Measurements from ENCODE around the gene PSMD6. TPM values are rescaled to one million over a fixed set of nuclear protein-coding genes. Genes with fewer than 3 reads are reported as not detected.
A peak's percentile ranks its signal among the peaks of the same experiment; 100 is the strongest.

The PSMD6 gene
- total RNA-seq, 1 donor from 2014 or later: 124 TPM

DNA sequence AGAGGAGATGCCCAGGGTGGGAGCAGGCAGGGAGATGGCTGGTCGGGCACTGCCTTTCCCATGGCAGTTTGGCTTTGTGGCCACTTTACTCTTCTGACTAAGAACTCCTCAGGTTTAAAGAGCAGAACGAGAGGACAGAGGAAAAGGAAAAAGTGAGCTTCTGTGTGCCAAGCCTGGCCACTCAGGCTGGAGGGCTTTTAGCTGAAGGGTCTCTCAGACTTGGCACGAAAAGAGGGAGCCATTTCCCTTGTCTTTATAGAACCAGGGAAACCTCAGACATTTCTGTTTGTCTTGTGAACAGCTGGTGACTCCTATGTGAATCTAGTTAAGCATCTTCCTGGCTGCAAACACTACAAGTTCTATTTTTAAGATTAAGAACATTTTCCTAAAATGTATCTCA, 23.3 kb upstream of the PSMD6 start:
- DNase-seq (ENCODE audit: low read depth): no peak

DNA sequence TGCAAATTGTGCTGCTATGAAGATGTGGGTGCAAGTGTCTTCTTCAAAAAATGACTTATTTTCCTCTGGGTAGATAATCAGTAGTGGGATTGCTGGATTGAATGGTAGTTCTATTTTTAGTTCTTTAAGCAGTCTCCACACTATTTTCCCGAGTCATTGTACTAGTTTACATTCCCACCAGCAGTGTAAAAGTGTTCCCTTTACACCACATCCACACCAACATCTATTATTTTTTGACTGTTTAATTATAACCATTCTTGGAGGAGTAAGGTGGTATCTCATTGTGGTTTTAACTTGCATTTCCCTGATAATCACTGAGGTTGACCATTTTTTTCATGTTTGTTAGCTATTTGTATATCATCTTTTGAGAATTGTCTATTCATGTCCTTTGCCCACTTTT, 19.7 kb upstream of the PSMD6 start:
- DNase-seq (ENCODE audit: low read depth): no peak

DNA sequence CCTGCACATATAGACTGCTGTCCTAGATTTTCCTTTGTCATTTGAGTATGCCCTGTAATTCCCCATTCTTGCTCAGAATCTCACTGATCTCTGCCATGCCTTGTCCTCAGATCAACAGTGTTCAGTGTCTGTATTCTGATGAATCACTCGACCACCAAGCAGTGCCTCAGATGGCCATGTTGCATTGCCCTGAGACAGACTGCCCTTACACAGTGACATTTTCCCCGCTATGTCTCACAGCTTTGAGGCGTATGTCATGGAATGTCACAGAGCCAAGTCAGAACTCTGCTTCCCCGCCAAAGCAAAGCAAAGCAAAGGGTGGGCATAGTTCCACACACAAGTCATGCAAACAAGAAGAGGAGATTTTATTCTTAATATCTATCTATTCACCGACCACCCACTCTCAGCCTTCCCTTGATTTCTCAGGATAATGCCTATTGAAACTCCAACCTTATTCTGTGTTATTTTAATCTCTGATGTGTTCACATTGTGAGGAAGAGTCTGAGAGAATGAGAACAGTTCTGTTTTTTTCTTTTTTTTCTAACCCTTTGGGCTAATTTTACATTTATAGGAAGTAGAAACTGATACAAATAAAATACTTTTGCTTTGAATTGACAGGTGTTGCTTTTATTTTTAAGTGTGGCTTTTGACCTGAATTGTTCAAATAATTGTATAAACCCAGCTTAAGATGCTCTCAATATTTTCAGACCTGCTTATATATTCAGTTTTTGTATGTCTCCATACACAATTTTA, 16.9 kb upstream of the PSMD6 start:
- no peak for DNase-seq (ENCODE audit: low read depth)

DNA sequence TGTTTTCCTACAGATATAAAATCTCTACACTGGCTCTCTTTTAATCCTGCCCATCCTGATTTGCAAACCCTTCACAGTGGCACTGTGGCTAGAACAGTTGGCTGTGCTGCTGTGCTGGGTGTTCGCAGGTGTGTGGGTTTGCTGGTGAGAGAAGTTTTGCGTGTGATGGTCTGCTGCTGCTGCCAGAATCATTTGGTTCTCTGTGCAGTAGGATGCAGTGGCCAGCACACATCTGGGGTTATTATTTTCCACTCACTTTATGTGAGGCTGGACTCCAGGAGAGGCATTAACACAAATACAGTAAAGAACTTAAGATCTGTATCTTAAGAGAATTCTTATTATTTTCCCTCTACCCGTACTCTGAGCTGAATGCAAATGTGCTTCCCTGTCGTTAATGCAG, 16.0 kb upstream of the PSMD6 start:
- DNase-seq (ENCODE audit: low read depth): no peak

DNA sequence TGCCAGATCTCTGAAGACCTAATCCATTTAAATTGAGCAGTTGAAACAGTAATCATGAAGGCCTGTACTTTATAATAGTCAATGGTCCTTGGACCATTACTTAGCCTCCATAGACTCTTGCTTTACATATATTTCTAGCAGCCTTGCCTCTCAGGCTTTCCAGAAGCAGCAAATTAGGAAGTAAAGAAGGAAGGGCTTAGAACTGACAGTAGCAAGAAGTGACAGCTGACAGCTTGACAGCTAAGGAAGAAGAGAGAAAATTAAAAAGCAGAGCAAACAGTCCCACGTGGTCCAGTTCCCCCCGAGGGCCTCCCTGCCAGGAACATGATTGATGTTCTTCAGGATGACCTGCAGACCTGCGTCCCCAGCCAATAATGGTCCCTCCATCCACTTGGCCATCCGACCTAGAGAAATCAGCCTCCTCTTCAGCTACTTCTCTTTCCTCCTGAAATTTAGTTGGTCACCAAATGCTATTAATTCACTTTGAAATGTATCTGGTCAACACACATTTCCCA, 15.0 kb upstream of the PSMD6 start:
- no peak for DNase-seq (ENCODE audit: low read depth)

DNA sequence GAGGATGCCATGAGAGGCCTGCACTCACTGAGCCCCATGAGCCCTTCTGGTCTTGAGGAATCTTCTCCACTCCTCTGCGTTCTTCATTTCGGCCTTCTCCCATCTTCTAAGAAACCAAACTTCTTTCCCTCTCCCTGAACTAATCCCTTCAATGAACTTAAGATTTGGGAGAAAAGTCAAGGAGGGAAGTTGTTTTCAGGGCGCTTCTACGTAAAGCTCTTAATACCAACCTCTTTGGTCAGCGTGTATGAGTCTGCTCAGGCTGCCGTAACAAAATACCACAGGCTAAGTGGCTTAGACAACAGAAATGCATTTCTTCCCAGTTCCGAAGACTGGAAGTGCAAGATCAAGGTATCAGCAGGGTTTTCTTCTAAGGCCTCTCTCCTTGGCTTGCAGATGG, 13.8 kb upstream of the PSMD6 start:
- no peak for DNase-seq (ENCODE audit: low read depth)

DNA sequence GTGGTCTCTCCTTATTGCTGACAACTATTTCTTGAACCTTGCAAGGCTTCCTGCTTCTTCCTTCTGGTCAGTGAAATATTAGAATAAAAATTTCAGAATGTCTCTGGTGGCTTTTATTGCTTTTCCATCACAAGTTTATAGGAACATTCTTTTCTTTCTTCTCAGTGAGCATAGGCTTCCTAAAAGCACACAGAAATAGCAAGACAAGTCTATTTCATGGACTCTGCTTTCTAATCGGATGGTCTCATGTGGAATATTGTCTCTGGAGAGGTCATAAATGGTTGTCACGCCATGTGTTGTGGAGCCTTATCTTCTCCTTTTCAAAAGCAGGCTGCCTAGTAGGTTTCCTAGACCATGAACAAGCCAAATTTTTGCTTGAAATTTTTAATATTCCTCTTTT, 9.8 kb upstream of the PSMD6 start:
- no peak for DNase-seq (ENCODE audit: low read depth)

DNA sequence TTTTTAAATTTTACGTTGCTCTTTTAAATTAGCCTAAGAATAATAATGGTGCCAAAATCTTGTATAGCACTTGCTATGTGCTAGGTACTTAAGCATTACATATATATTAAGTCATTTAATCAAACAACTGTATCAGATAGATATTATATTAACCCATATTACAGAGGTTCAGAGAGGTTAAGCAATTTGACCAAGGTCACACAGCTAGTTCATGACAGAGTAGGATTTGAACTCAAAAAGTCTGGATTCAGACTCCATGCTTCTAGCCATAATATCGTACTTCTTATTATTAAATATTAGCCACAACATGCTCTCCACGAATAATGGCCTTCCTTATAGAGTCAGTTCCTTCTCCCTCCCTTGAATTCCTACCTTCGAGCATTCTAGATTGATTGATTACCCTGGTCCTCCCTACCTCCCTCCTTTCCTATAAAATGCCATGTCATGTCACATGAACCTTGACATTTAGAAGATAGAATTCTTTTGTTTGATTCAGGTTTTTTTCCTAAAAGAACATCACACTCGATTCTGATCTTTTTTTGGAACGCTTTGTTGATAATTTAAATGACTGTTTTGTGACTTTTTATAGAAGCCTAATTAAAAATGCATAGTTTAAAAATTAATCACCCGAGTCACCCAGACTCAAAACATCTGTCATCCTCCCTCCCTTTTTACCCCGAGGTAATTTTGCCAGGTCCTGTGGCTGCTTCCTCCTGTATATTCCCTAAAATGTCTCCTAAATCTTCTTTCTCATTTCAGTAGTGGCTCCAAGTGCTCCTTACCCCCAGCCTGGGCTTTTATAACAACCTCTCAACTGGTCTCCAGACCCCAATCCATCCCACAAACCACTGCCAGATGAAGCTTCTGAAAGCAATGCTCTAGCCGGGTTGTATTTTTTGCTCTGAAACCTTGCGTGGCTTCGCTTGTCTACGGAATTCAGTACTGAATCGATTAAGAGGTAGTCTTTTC, 8.5 kb upstream of the PSMD6 start:
- peak; percentile 61 for DNase-seq (ENCODE audit: low read depth)

DNA sequence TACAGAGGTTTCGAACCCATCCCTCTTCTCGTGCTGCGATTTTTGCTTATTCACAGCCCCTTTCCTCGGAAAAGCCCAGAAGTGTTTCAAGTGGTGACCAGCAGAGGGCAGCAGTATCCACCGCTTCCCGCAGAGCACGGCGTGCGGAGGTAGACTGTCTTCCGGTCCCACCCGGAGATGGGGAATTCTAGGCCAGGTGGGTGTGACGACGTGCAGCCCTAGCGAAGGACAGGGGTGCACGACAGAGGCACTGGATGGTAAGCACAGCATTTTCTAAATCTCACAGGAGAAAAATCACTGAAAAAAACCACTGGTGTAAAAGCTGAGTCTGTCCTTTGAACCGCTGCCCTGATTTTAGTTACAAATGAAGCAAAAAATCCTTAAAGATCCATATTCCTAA, 7.4 kb upstream of the PSMD6 start:
- peak; percentile 46 for DNase-seq (ENCODE audit: low read depth)

DNA sequence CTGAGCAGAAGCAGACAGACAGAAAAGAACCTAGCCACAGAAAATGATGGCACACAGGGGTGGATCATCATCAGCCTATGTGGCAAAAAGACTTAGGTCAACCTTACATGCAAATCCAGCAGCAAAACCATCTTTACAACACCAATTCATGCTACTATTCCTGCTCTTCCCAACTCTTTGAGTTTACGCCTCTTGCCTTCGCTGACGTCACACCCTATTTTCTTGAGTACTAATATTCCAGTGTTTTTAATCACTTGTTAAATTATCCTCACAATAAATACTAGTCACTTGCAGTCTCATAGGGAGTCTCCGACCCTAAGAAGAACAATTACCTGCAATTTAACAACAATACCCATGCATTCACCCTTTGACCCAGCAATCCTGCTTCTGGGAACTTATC, 6.0 kb upstream of the PSMD6 start:
- no peak for DNase-seq (ENCODE audit: low read depth)

DNA sequence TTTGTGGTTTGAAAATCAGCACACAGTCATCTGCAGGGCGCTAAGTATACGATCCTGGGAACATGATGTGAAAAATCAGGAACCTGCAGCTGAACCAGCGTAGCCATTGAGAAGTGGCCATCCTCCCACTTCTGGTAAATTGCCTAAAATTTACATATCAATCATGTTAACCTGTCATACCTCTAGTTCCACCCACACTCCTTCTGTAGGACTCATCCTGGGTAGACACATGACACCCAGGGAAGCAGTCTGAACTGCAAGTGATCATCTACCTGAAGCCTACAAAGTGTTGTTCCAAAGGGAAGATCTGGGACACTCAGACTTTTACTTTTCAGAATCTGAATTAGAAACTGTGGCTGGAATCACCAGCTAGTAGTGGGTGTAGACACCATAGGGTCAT, 5.5 kb upstream of the PSMD6 start:
- DNase-seq (ENCODE audit: low read depth): no peak

DNA sequence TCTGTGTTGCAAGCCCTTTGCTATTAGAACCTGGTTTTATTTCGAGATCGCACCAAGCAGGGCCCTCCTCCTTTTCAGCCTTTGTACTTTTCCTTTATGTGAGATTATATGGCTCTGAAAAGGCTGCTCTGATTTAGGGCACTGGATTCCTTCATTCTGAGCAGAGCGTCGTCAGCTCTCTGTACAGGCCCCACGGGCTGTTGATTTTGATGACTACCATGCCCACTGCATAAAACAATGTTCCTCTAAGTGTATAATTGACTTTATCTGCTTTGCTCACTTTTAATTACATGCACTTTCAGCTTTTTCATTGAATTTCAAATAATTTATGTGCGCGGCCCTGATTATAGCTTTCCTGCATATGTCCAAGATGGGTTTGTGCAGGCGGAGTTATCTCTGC, 4.4 kb upstream of the PSMD6 start:
- DNase-seq (ENCODE audit: low read depth): no peak

DNA sequence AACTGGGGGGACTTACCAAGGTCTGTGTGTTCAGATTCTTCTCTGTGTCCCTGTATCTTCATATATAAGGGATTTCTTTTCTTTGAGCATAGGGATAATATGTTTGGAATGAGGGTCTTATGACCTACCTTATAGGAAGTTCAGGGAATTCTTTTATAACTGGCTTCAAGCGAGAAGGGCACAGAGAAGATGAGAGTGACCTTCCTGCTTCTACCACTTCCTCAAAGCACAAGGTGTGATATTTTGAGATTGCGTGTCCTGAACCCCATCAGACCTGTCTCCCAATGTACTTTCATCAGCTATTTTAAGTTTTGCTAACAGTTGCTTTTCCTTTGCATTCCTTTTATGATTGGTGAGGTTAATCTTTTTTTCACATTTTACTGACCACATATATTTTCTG, 3.1 kb upstream of the PSMD6 start:
- no peak for DNase-seq (ENCODE audit: low read depth)

DNA sequence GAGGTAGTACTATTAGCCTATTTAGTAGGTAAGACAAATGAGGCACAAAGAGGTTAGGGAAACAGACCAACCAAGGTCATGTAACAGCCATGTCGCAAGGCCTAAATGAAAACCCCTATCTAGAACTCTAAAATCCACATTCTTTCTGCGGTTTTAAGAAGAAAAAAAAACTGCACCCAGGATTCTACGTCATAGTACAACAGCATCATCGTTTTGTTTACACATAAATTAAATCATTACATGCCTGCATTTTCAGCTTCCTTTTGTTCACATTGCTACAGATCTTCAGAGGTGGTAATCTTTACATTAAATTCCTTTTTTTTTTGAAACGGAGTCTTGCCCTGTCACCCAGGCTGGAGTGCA, 548 bp upstream of the PSMD6 start:
- no peak for DNase-seq (ENCODE audit: low read depth)

DNA sequence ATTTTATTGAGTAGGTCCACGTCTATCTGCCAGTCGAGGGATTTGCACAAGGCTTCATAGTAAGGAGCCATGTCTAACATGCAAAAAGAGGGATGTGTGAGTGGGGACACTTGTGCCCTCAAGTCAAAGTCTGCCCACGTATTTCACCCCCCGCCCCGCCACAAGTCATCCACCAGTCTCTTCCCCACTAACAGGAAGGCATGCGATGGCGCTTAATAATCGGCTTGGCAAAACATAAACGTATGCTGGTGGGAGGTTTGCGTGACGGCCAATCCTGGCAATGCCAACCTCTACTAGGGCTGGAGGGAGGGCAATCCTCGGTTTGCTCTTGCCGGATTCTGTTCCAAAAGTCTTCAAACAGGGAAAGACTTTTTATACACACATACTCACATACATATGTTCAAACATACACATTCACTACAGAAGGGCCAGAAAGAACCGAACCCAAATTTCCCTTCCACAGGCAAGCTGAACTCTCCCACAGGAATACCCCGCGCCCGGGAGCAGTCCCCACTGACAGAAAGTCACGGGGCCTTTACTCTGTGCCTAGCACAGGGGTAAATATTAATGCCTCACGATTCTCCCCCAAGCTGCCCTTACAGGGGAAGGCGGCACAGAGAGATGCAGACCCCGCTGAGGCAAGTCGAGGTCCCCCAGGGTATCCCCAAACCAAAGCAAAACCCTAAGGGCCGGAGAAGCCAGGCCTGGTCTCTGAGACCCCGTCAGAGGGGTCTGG, 675 bp downstream of the PSMD6 start:
- DNase-seq (ENCODE audit: low read depth): peak; percentile 38

DNA sequence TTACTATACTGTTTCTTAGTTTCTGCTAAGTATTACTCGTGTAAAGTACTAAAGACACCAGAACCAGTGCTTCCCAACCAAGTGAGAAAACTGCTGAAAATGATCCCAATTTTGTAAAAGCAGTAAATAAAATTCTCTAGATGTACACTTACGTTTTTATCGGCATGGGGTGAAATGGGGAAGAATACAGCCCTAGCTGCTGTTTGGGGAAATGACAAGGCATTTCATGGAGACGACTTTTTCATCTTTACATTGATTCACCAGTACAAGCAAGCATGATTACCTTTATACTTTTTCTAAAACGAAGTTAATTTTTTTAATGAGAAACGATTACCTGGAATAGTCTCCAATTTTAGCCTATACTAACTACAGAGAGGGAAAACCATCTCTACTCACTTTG, 1.4 kb downstream of the PSMD6 start:
- no peak for DNase-seq (ENCODE audit: low read depth)

DNA sequence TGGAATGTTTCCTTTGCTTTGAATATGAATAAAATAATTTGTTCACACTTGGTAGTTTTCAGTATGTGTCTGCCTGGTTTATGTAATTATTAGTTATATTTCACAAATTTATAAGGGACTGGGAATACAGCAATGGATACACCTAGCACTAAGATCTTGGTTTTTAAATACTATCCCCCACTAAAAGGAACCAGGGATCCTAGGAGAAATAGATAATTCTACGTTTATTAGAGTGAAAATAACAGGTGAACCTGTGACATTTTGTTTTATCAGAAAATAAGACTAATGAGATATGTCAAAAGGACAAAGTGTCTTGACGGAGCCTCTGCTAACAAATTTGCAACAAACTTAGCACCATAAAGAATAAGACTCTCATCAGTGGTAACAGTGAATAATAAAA, 3.4 kb downstream of the PSMD6 start:
- no peak for DNase-seq (ENCODE audit: low read depth)

DNA sequence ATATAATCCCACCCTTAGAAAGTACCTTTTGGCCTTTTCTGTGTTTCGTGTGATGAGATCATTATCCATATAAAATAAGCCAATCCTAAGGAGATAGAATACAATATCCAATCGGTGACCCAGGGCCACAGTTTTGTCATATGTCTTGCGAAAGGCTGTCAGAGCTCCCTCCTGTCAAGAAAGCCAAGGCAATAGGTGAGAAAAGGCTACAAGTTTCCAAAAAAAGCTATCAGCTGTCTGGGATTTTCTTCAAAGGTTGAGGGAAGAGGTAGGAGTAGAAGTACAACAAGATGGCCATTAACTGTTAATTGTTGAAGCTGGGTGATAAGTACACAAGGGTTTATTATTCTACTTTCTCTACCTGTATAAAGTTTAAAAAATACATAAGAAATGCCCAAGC, 4.0 kb downstream of the PSMD6 start:
- no peak for DNase-seq (ENCODE audit: low read depth)

DNA sequence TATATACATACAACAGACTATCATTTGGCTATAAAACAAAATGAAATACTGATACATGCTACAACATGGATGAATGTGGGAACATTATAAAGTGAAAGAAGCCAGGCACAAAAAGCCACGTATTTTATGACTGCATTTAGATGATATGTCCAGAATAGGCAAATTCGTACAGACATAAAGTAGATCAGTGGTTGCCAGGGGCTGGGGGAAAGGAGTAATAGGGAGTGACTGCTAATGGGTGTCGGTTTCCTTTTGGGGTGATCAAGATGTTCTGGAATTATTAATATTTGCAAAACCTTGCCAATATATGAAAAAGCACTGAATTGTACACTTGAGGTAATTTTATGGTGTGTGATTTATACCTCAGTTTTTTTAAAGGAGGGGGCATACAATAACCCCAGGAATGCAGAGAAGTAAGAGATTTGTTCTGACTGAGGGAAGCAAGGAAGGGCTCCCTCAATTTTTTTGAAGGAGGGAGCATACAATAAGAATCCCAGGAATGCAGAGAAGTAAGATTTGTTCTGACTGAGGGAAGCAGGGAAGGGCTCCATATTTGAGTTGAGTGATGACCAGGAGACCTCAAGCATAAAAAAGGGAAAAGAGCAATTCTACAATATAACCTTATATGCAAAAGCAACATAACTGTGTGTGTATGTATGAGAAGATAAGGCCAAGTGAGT, 6.2 kb downstream of the PSMD6 start:
- no peak for DNase-seq (ENCODE audit: low read depth)

DNA sequence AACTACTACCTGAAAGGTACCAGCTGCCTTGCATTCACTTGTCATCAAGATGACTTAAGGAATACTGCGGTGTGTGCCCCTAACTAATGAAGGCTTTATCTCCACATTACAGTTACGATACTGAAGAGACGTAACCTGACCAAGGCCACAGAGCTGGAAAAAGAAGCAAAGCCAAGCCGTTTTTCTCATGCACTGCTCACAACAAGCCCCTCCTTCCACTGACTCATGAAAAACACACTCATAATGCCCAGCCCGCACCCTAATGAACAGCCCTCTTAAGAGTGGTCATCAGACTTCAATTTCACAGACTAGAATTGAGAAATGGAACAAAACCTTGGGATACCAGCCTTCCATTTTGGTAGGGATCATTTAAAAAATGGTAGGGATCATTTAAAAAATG, 11.6 kb downstream of the PSMD6 start:
- DNase-seq (ENCODE audit: low read depth): peak; percentile 61

DNA sequence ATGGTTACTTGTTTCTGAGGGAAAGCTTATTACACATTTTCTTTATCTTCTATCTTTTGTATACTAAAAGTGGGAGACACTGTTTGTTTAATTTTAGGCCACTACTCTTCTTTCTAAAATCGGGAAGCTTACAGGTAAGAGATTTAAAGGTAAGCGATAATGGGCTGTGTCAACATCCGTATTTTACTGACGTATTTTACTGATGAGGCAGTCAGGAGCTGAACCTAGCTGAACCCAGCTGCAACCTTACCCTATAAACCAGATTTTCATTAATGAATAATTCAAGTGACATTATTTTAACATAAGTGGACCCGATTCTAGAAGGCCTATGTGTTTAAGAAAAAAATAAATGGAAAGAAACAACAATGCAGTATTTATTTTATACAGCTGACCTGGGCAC, 13.1 kb downstream of the PSMD6 start:
- DNase-seq (ENCODE audit: low read depth): no peak

DNA sequence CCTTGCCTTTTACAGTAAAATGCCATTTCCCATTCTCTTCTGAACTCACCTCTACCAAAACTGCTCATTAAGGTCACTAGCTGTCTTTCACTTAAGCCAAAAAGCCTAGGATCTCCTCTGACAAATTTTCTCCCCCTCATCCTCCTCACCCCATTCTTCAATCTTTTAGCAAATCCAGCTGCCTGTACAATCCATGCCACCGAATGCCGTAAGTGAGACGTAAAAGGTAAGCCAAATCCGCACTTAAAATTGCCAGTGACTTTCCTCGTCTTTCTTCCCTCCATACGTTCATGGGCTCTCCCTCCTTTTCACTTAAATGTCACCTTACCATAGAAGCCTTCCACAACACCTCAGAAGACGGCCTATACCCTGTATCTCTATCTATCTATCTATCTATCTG, 13.8 kb downstream of the PSMD6 start:
- DNase-seq (ENCODE audit: low read depth): no peak
